Mesendoderm (in vitro differentiated cells): ENCODE results near the gene ASTN1.

Source experiments
- DNase-seq: peaks from one replicate; pipeline ENCODE4 v3.0.0; 2013
- H2AK5ac ChIP-seq: 2 replicates; pipeline ENCODE4 v1.6.1; 2013; ENCODE audit warnings: low read length, inconsistent platforms
- H2BK120ac ChIP-seq: 2 replicates; pipeline ENCODE4 v1.6.1; 2013; ENCODE audit warnings: low read depth, mild to moderate bottlenecking, low read length, moderate library complexity, mixed read lengths
- H2BK15ac ChIP-seq: replicated peaks from 2 replicates; pipeline ENCODE4 v1.6.1; 2013; ENCODE audit warnings: low read depth, mild to moderate bottlenecking, moderate library complexity
- H2BK5ac ChIP-seq: 2 replicates; pipeline ENCODE4 v1.6.1; 2013; ENCODE audit warnings: low read length, inconsistent platforms
- H3K18ac ChIP-seq: 2 replicates; pipeline ENCODE4 v1.6.1; 2013; ENCODE audit warnings: mild to moderate bottlenecking, low read length, mixed read lengths
- H3K23ac ChIP-seq: one replicate; pipeline ENCODE4 v1.6.1; 2013; ENCODE audit warnings: low read length
- H3K27ac ChIP-seq: 2 replicates; pipeline ENCODE4 v1.5.1; 2013; ENCODE audit warnings: low read depth, mild to moderate bottlenecking, inconsistent platforms, low read length, moderate library complexity
- H3K27me3 ChIP-seq: 2 replicates; pipeline ENCODE4 v1.6.1; 2013; ENCODE audit warnings: low read length, control low read depth, mild to moderate bottlenecking, inconsistent platforms; ENCODE audit not compliant: insufficient read depth, poor library complexity
- H3K36me3 ChIP-seq: 2 replicates; pipeline ENCODE4 v1.6.1; 2013; ENCODE audit warnings: low read length, inconsistent platforms; ENCODE audit not compliant: control insufficient read depth, insufficient read depth
- H3K4ac ChIP-seq: one replicate; pipeline ENCODE4 v1.6.1; 2013; ENCODE audit warnings: low read depth, mild to moderate bottlenecking, low read length, moderate library complexity
- H3K4me1 ChIP-seq: 2 replicates; pipeline ENCODE4 v1.6.1; 2013; ENCODE audit warnings: low read depth, low read length, inconsistent platforms; ENCODE audit not compliant: control insufficient read depth
- H3K4me2 ChIP-seq: 2 replicates; pipeline ENCODE4 v1.6.1; 2013; ENCODE audit warnings: low read length
- H3K4me3 ChIP-seq: 2 replicates; pipeline ENCODE4 v1.5.1; 2013; ENCODE audit warnings: mild to moderate bottlenecking, low read length
- H3K56ac ChIP-seq: one replicate; pipeline ENCODE4 v1.6.1; 2013; ENCODE audit warnings: low read length
- H3K79me1 ChIP-seq: 2 replicates; pipeline ENCODE4 v1.6.1; 2013; ENCODE audit warnings: low read length, inconsistent platforms
- H3K79me2 ChIP-seq: 2 replicates; pipeline ENCODE4 v1.6.1; 2013; ENCODE audit warnings: mild to moderate bottlenecking, low read length; ENCODE audit not compliant: control insufficient read depth, insufficient read depth
- H3K9ac ChIP-seq: 2 replicates; pipeline ENCODE4 v1.6.1; 2013; ENCODE audit warnings: low read length, inconsistent platforms
- H4K5ac ChIP-seq: one replicate; pipeline ENCODE4 v1.6.1; 2013; ENCODE audit warnings: low read length
- H4K8ac ChIP-seq: one replicate; pipeline ENCODE4 v1.6.1; 2013; ENCODE audit warnings: low read depth, mild to moderate bottlenecking, control low read depth, low read length, moderate library complexity
- WGBS: extraction: QIAGEN DNeasy Blood & Tissue Kit; methylation state at CpG from one replicate; pipeline ENCODE4 v1.1.7; 2013; ENCODE audit warnings: low lambda C conversion rate, missing lambda C conversion rate; ENCODE audit not compliant: insufficient coverage; ENCODE audit errors: extremely low coverage; 5-methylcytosine and 5-hydroxymethylcytosine counted together

ASTN1 gene

GRCh38 chr1:177008653-177009052 is 155.9 kb downstream of the ASTN1 start:
- Histone ChIP-seq H3K4ac (no peak overlapping the region), H3K27me3 (no peaks in the 10 kb centered on the region), H3K4me2 (no peak overlapping the region), H3K79me1 (no peaks in the 10 kb centered on the region), H3K56ac (no peak overlapping the region), H2BK5ac (no peak overlapping the region), H3K9ac (no peak overlapping the region), H2BK15ac (no peak overlapping the region), H3K4me1 (no peaks in the 10 kb centered on the region), H3K36me3 (no peaks in the 10 kb centered on the region), H3K27ac (no peak overlapping the region), H3K23ac (no peak overlapping the region), H3K4me3 (no peak overlapping the region), H3K79me2 (no peaks in the 10 kb centered on the region), H2AK5ac (no peak overlapping the region), H3K18ac (no peak overlapping the region), H2BK120ac (no peak overlapping the region), H4K8ac (no peak overlapping the region), H4K5ac (no peak overlapping the region)
- no peak for DNase-seq
- WGBS, result no CpG with 5 or more reads among the region's 3 CpGs

- Histone ChIP-seq H2BK5ac (no peak overlapping the region), H3K4ac (no peak overlapping the region), H3K9ac (no peak overlapping the region), H3K4me2 (no peak overlapping the region), H3K23ac (no peak overlapping the region), H3K4me3 (no peak overlapping the region), H3K4me1 (no peaks in the 10 kb centered on the region), H2AK5ac (no peak overlapping the region), H3K79me2 (no peaks in the 10 kb centered on the region), H2BK15ac (no peak overlapping the region), H3K79me1 (no peaks in the 10 kb centered on the region), H3K36me3 (no peaks in the 10 kb centered on the region), H3K56ac (no peak overlapping the region), H3K18ac (no peak overlapping the region), H3K27me3 (no peaks in the 10 kb centered on the region), H3K27ac (no peak overlapping the region), H4K5ac (no peak overlapping the region), H4K8ac (no peak overlapping the region), H2BK120ac (no peak overlapping the region)
- DNase-seq, result no peak
- no CpG with 5 or more reads among the region's 8 CpGs for WGBS
Observed at GRCh38 chr1:177007437-177008161, 156.9 kb downstream of the ASTN1 start.

GRCh38 chr1:177002891-177003290 is 161.6 kb downstream of the ASTN1 start:
- H3K4me2 ChIP-seq, result no peak overlapping the region
- H3K4me3 ChIP-seq, result no peak overlapping the region
- no peaks in the 10 kb centered on the region for H3K27me3 ChIP-seq
- H2BK5ac ChIP-seq, result no peak overlapping the region
- H3K4ac ChIP-seq, result no peak overlapping the region
- no peak overlapping the region for H3K9ac ChIP-seq
- H2BK120ac ChIP-seq, result no peak overlapping the region
- H3K27ac ChIP-seq, result no peak overlapping the region
- no peak overlapping the region for H3K56ac ChIP-seq
- H2AK5ac ChIP-seq, result no peak overlapping the region
- H4K5ac ChIP-seq, result no peak overlapping the region
- no CpG with 5 or more reads among the region's 5 CpGs for WGBS
- no peaks in the 10 kb centered on the region for H3K79me1 ChIP-seq
- H2BK15ac ChIP-seq, result no peak overlapping the region
- no peak for DNase-seq
- no peaks in the 10 kb centered on the region for H3K4me1 ChIP-seq
- H3K23ac ChIP-seq, result no peak overlapping the region
- H4K8ac ChIP-seq, result no peak overlapping the region
- H3K36me3 ChIP-seq, result no peaks in the 10 kb centered on the region
- no peak overlapping the region for H3K18ac ChIP-seq
- no peaks in the 10 kb centered on the region for H3K79me2 ChIP-seq

- Histone ChIP-seq H3K36me3 (no peaks in the 10 kb centered on the region), H2AK5ac (no peak overlapping the region), H3K4ac (no peak overlapping the region), H2BK15ac (no peak overlapping the region), H3K4me1 (peaks cover 2% of the 10 kb centered on the region), H2BK120ac (no peak overlapping the region), H3K79me1 (no peaks in the 10 kb centered on the region), H3K18ac (no peak overlapping the region), H3K23ac (no peak overlapping the region), H3K56ac (no peak overlapping the region), H3K27me3 (no peaks in the 10 kb centered on the region), H4K8ac (no peak overlapping the region), H3K27ac (no peak overlapping the region), H3K4me3 (no peak overlapping the region), H3K9ac (no peak overlapping the region), H3K79me2 (no peaks in the 10 kb centered on the region), H2BK5ac (no peak overlapping the region), H4K5ac (no peak overlapping the region), H3K4me2 (no peak overlapping the region)
- DNase-seq, result no peak
- WGBS, result no CpG with 5 or more reads among the region's 2 CpGs
Observed at GRCh38 chr1:177001556-177001955, 163.0 kb downstream of the ASTN1 start.

- no peaks in the 10 kb centered on the region for H3K79me1 ChIP-seq
- H3K9ac ChIP-seq, result no peak overlapping the region
- H2BK15ac ChIP-seq, result no peak overlapping the region
- no peak for DNase-seq
- peaks cover 10% of the 10 kb centered on the region for H3K4me1 ChIP-seq
- no peak overlapping the region for H4K5ac ChIP-seq
- H4K8ac ChIP-seq, result no peak overlapping the region
- H3K4me2 ChIP-seq, result no peak overlapping the region
- H3K18ac ChIP-seq, result no peak overlapping the region
- H3K27me3 ChIP-seq, result no peaks in the 10 kb centered on the region
- no peak overlapping the region for H2BK5ac ChIP-seq
- H3K79me2 ChIP-seq, result no peaks in the 10 kb centered on the region
- H2BK120ac ChIP-seq, result no peak overlapping the region
- no peak overlapping the region for H3K27ac ChIP-seq
- H3K56ac ChIP-seq, result no peak overlapping the region
- no peak overlapping the region for H3K4ac ChIP-seq
- H3K36me3 ChIP-seq, result no peaks in the 10 kb centered on the region
- H2AK5ac ChIP-seq, result no peak overlapping the region
- H3K4me3 ChIP-seq, result no peak overlapping the region
- no peak overlapping the region for H3K23ac ChIP-seq
- no CpG with 5 or more reads among the region's 5 CpGs for WGBS
Observed at GRCh38 chr1:176998183-176998795, 166.2 kb downstream of the ASTN1 start.
